Activated CD8-positive, alpha-beta T cell treated with anti-CD3 and anti-CD28 coated beads for 36 hours (primary cell): ENCODE data around the gene GRK3. TPM values are rescaled to one million over a fixed set of nuclear protein-coding genes. Genes with fewer than 3 reads are reported as not detected.

Experiments used
- ATAC-seq: fragments of 200-7000 bp; cut with Tn5 transposase; one replicate; pipeline ENCODE4 v1.10.0; 2021; ENCODE audit warnings: mild to moderate bottlenecking, moderate library complexity
- CTCF ChIA-PET: fragments of 350-600 bp; sonication (Branson Sonifier 250); formaldehyde crosslinking; loops from one replicate; lab custom pipeline; 2021; ENCODE audit warnings: antibody characterized with exemption; lab: Charles Lee
- POLR2A ChIA-PET: fragments of 350-600 bp; sonication (Branson Sonifier 250); formaldehyde crosslinking; loops from one replicate; lab custom pipeline; 2021; ENCODE audit warnings: antibody characterized with exemption; lab: Charles Lee
- DNase-seq: peaks from one replicate; pipeline ENCODE4 v3.0.0-alpha.2; 2020
- H3K27ac Mint-ChIP-seq: one replicate; pipeline ENCODE4 v1.8.0; 2021; ENCODE audit warnings: mild to moderate bottlenecking, mixed read lengths
- H3K27me3 Mint-ChIP-seq: one replicate; pipeline ENCODE4 v1.8.0; 2021; ENCODE audit warnings: mixed read lengths
- H3K36me3 Mint-ChIP-seq: one replicate; pipeline ENCODE4 v1.8.0; 2021; ENCODE audit warnings: low read depth, mixed read lengths
- H3K4me1 Mint-ChIP-seq: one replicate; pipeline ENCODE4 v1.8.0; 2021; ENCODE audit warnings: low read depth, mixed read lengths
- H3K4me3 Mint-ChIP-seq: one replicate; pipeline ENCODE4 v1.8.0; 2021; ENCODE audit warnings: mild to moderate bottlenecking, moderate library complexity, mixed read lengths
- H3K9me3 Mint-ChIP-seq: one replicate; pipeline ENCODE4 v1.8.0; 2021; ENCODE audit warnings: mixed read lengths
- CTCF ChIP-seq: fragments of 200-600 bp; IDR thresholded peaks from one replicate; pipeline ENCODE4 v1.8.0; 2022; ENCODE audit warnings: antibody characterized with exemption, mild to moderate bottlenecking
- intact Hi-C: fragments of 100-400 bp; cut with micrococcal nuclease; formaldehyde crosslinking; loops from one replicate; pipeline ENCODE4 v1.10.0; 2022
- total RNA-seq, 2 experiments: library from RNA; stranded (reverse); gene quantifications; one replicate each; pipeline ENCODE4 v1.2.3, GENCODE V29; 2021

GRK3 gene
- total RNA-seq, 2 experiments from 2014 or later: 26.3 to 26.7 TPM

- intact Hi-C loops: no loop called here
- no peak overlapping the region for H3K4me3 Mint-ChIP-seq
- H3K27ac Mint-ChIP-seq: peak overlapping the region; percentile 30
- peaks cover 19% of the 10 kb centered on the region for H3K9me3 Mint-ChIP-seq
- ChIA-PET CTCF (interaction anchor here (1.3 to 5.3 kb wide), 2 partner anchors 8 to 573 kb away, joined by 3 to 30 read pairs; no protein-coding TSS in a partner anchor), POLR2A (no interaction called here)
- ATAC-seq (no peak), DNase-seq (no peak)
- H3K27me3 Mint-ChIP-seq: no peaks in the 10 kb centered on the region
- H3K36me3 Mint-ChIP-seq: peaks cover 8% of the 10 kb centered on the region
- peaks cover 8% of the 10 kb centered on the region for H3K4me1 Mint-ChIP-seq
- no peak for TF ChIP-seq CTCF
Measured at GRCh38 chr22:25764270-25765015, 200.0 kb downstream of the GRK3 start.

GRCh38 chr22:25765016-25765367 is 200.5 kb downstream of the GRK3 start:
- Mint-ChIP-seq H3K36me3 (peaks cover 8% of the 10 kb centered on the region), H3K27me3 (no peaks in the 10 kb centered on the region), H3K4me3 (no peak overlapping the region), H3K27ac (peak overlapping the region; percentile 30), H3K4me1 (peaks cover 12% of the 10 kb centered on the region), H3K9me3 (peaks cover 19% of the 10 kb centered on the region)
- CTCF ChIA-PET: interaction anchor here (5.3 kb wide), 1 partner anchor 7 kb away, joined by 30 read pairs; no protein-coding TSS in a partner anchor
- POLR2A ChIA-PET: no interaction called here
- DNase-seq (no peak), ATAC-seq (no peak)
- intact Hi-C loops: no loop called here
- no peak for TF ChIP-seq CTCF

GRCh38 chr22:25765801-25766200 is 201.3 kb downstream of the GRK3 start:
- Mint-ChIP-seq H3K36me3 (peaks cover 8% of the 10 kb centered on the region), H3K27ac (peak overlapping the region; percentile 4), H3K4me3 (no peak overlapping the region), H3K4me1 (peaks cover 13% of the 10 kb centered on the region), H3K27me3 (no peaks in the 10 kb centered on the region), H3K9me3 (peaks cover 19% of the 10 kb centered on the region)
- intact Hi-C loops: no loop called here
- DNase-seq (no peak), ATAC-seq (no peak)
- no peak for TF ChIP-seq CTCF
- CTCF ChIA-PET: no interaction called here
- POLR2A ChIA-PET: interaction anchor here (0.6 to 0.9 kb wide), 2 partner anchors 28 to 40 kb away, joined by 3 read pairs; no protein-coding TSS in a partner anchor

- ChIA-PET CTCF (no interaction called here), POLR2A (interaction anchor here (0.6 to 0.9 kb wide), 2 partner anchors 29 to 41 kb away, joined by 3 read pairs; no protein-coding TSS in a partner anchor)
- no peak overlapping the region for H3K4me3 Mint-ChIP-seq
- H3K36me3 Mint-ChIP-seq: peaks cover 8% of the 10 kb centered on the region
- no peak overlapping the region for H3K27ac Mint-ChIP-seq
- ATAC-seq (no peak), DNase-seq (no peak)
- TF ChIP-seq CTCF: no peak
- peaks cover 13% of the 10 kb centered on the region for H3K4me1 Mint-ChIP-seq
- intact Hi-C loops: no loop called here
- H3K9me3 Mint-ChIP-seq: peaks cover 19% of the 10 kb centered on the region
- no peaks in the 10 kb centered on the region for H3K27me3 Mint-ChIP-seq
Measured at GRCh38 chr22:25766418-25766817, 201.9 kb downstream of the GRK3 start.

- peaks cover 20% of the 10 kb centered on the region for H3K4me1 Mint-ChIP-seq
- TF ChIP-seq CTCF: no peak
- ChIA-PET CTCF (interaction anchor here (0.5 to 3.7 kb wide), 3 partner anchors 68 to 852 kb away, joined by 3 to 29 read pairs (median 4); no protein-coding TSS in a partner anchor), POLR2A (interaction anchor here (1.2 kb wide), 1 partner anchor 20 kb away, joined by 3 read pairs; no protein-coding TSS in a partner anchor)
- H3K36me3 Mint-ChIP-seq: peaks cover 8% of the 10 kb centered on the region
- no peak for DNase-seq
- peaks cover 19% of the 10 kb centered on the region for H3K9me3 Mint-ChIP-seq
- no peak for ATAC-seq
- peak overlapping the region; percentile 69 for H3K27ac Mint-ChIP-seq
- H3K27me3 Mint-ChIP-seq: peaks cover 3% of the 10 kb centered on the region
- intact Hi-C loops: loop anchor here (5.0 to 10.0 kb wide), 2 partner anchors 66 to 203 kb away; no protein-coding TSS in a partner anchor
- no peak overlapping the region for H3K4me3 Mint-ChIP-seq
Measured at GRCh38 chr22:25770333-25770732, 205.9 kb downstream of the GRK3 start.
